Smooth muscle cell of the coronary artery (primary cell): ENCODE results near the gene ODF2. TPM values are rescaled to one million over a fixed set of nuclear protein-coding genes. Genes with fewer than 3 reads are reported as not detected.

Source experiments
- total RNA-seq: library from RNA; depleted of rRNA; stranded (reverse); fragments of >200 nt; gene quantifications from 2 replicates; pipeline ENCODE4 v1.2.3, GENCODE V29; 2014; ENCODE audit warnings: low replicate concordance

The ODF2 gene
- 41.1 and 44.3 TPM in 2 replicates for total RNA-seq

DNA sequence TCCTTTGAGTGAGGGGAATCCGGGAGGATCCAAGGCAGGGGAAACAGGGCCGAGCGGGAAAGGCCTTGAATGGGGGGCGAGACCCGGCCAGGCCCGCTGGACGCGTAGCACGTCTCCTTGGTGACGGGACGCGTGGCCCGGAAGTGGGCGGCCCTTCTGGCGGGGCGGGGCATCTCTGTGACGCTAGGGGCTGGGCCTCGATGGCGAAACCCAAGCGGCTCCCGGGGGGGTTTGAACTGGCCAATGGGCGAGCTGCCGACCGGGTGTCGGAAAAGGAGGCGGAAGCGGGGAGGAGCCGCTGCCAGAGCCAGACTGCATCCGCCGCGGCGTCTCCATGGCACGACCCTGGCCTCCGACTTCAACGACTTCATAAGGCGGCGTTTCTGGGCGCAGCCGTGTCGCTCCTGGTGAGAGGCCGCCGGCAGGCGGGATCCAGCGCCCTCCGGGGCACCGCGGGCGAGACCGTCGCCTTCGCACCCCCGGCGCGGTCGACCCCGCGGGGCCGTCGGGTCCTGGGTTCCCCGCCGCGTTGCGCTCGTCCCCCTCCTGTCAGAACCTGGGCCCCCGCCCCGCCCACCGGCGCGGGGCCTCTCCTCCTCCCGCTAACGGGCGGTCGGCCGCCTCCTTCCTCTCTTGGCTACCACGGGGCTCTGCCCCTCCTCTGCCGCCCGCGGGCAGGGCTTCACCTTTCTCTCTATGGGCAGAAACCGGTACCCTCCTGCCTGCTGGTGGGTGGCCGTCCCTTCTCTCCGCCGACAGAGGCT is at the start of gene ODF2:
Gene ODF2 (plus strand): TSS at position 158 of the 764 bp plus-strand sequence. CDS start 86 bp downstream, at position 244.

GRCh38 chr9:128420651-128421481 is 34.9 kb upstream of the ODF2 start, which contains the start of gene CERCAM:
CERCAM (plus strand) TSS chr9:128420857; CDS start chr9:128420878, 21 bp downstream.

GRCh38 chr9:128504485-128505413 is 48.9 kb downstream of the ODF2 start, which contains the start of gene GLE1:
GLE1 (plus strand) TSS chr9:128504719; CDS start chr9:128504806, 87 bp downstream.

Other genes starting within 250 kb of the ODF2 start
- 117 and 137 TPM in 2 replicates for gene GOLGA2, start 180.0 kb upstream of the ODF2 start, total RNA-seq
- gene SWI5, start 179.7 kb upstream of the ODF2 start, total RNA-seq = 35.1 and 64.4 TPM in 2 replicates
- gene TRUB2, start 133.6 kb upstream of the ODF2 start, total RNA-seq = 18.1 and 24.8 TPM in 2 replicates
- gene COQ4, start 133.2 kb upstream of the ODF2 start, total RNA-seq = 22.9 and 23.2 TPM in 2 replicates
- gene SLC27A4, start 115.5 kb upstream of the ODF2 start, total RNA-seq = 11.2 and 17.7 TPM in 2 replicates
- 25.9 and 36.8 TPM in 2 replicates for gene URM1, start 84.6 kb upstream of the ODF2 start, total RNA-seq
- gene CERCAM, start 35.1 kb upstream of the ODF2 start, total RNA-seq = 69.0 and 73.4 TPM in 2 replicates
- gene GLE1, start 48.7 kb downstream of the ODF2 start, total RNA-seq = 22.1 and 24.5 TPM in 2 replicates
- 399 and 455 TPM in 2 replicates for gene SPTAN1, start 96.6 kb downstream of the ODF2 start, total RNA-seq
- 30.4 and 43.5 TPM in 2 replicates for gene DYNC2I2, start 200.8 kb downstream of the ODF2 start, total RNA-seq
- 504 and 813 TPM in 2 replicates for gene SET, start 233.2 kb downstream of the ODF2 start, total RNA-seq
- gene PKN3, start 246.5 kb downstream of the ODF2 start, total RNA-seq = 0.35 and 1.4 TPM in 2 replicates